ENCODE data around the gene ATP2B2.

ATP2B2 gene

GRCh38 chr3:10444511-10444910, 60.9 kb downstream of the ATP2B2 start:
- TF ChIP-seq PATZ1 (CRISPR knock-in tag; IDR thresholded peaks at IDR 0.05; ENCODE audit: borderline replicate concordance) (no peak), CSRNP3 (CRISPR knock-in tag; IDR thresholded peaks at IDR 0.05) (no peak), CSDC2 (CRISPR knock-in tag; IDR thresholded peaks at IDR 0.05) (no peak), SNAI2 (CRISPR knock-in tag; IDR thresholded peaks at IDR 0.05) (no peak), TCF4 (CRISPR knock-in tag; IDR thresholded peaks at IDR 0.05; ENCODE audit: borderline replicate concordance) (no peak), TOX (CRISPR knock-in tag; IDR thresholded peaks at IDR 0.05; ENCODE audit: borderline replicate concordance) (no peak), ZC3H10 (CRISPR knock-in tag; IDR thresholded peaks at IDR 0.05) (no peak), CREB5 (CRISPR knock-in tag; IDR thresholded peaks at IDR 0.05; ENCODE audit: low read depth) (no peak), ZNF8 (CRISPR knock-in tag; IDR thresholded peaks at IDR 0.05) (no peak), TSHZ2 (CRISPR knock-in tag; IDR thresholded peaks at IDR 0.05) (no peak), ISL1 (CRISPR knock-in tag; IDR thresholded peaks at IDR 0.05) (no peak), ARNTL (CRISPR knock-in tag; IDR thresholded peaks at IDR 0.05; ENCODE audit: borderline replicate concordance, low read depth) (no peak), RARB (CRISPR knock-in tag; IDR thresholded peaks at IDR 0.05) (no peak), GLIS3 (CRISPR knock-in tag; IDR thresholded peaks at IDR 0.05) (no peak), ZNF565 (CRISPR knock-in tag; conservative IDR thresholded peaks at IDR 0.05; ENCODE audit: low read depth) (no peak), BACH2 (CRISPR knock-in tag; IDR thresholded peaks at IDR 0.05; ENCODE audit: borderline replicate concordance) (no peak), OSR1 (CRISPR knock-in tag; IDR thresholded peaks at IDR 0.05) (no peak), ESRRG (CRISPR knock-in tag; IDR thresholded peaks at IDR 0.05) (no peak), ZNF70 (CRISPR knock-in tag; IDR thresholded peaks at IDR 0.05) (no peak), PPARA (CRISPR knock-in tag; IDR thresholded peaks at IDR 0.05; ENCODE audit: borderline replicate concordance) (no peak)
- ATAC-seq, result no peak

- no peak for TF ChIP-seq TOX (CRISPR knock-in tag; IDR thresholded peaks at IDR 0.05; ENCODE audit: borderline replicate concordance)
- no peak for TF ChIP-seq ARNTL (CRISPR knock-in tag; IDR thresholded peaks at IDR 0.05; ENCODE audit: borderline replicate concordance, low read depth)
- no peak for TF ChIP-seq TSHZ2 (CRISPR knock-in tag; IDR thresholded peaks at IDR 0.05)
- TF ChIP-seq ESRRG (CRISPR knock-in tag; IDR thresholded peaks at IDR 0.05), result no peak
- TF ChIP-seq ZFP3 (CRISPR knock-in tag; IDR thresholded peaks at IDR 0.05), result no peak
- no peak for TF ChIP-seq BACH2 (CRISPR knock-in tag; IDR thresholded peaks at IDR 0.05; ENCODE audit: borderline replicate concordance)
- TF ChIP-seq ISL1 (CRISPR knock-in tag; IDR thresholded peaks at IDR 0.05), result no peak
- no peak for TF ChIP-seq PATZ1 (CRISPR knock-in tag; IDR thresholded peaks at IDR 0.05; ENCODE audit: borderline replicate concordance)
- no peak for TF ChIP-seq RARB (CRISPR knock-in tag; IDR thresholded peaks at IDR 0.05)
- no peak for TF ChIP-seq ZNF8 (CRISPR knock-in tag; IDR thresholded peaks at IDR 0.05)
- no peak for TF ChIP-seq PPARA (CRISPR knock-in tag; IDR thresholded peaks at IDR 0.05; ENCODE audit: borderline replicate concordance)
- TF ChIP-seq ZNF565 (CRISPR knock-in tag; conservative IDR thresholded peaks at IDR 0.05; ENCODE audit: low read depth), result no peak
- ATAC-seq, result no peak
Measured at GRCh38 chr3:10444110-10444429, 61.3 kb downstream of the ATP2B2 start.

All from SK-N-SH treated with all-trans-retinoic acid at 6 μM for 48 hours (cell line).